ENCODE results near the gene MYCT1.

GRCh38 chr6:152648105-152648504, 49.6 kb upstream of the MYCT1 start:
- TF ChIP-seq, protein P1, sequence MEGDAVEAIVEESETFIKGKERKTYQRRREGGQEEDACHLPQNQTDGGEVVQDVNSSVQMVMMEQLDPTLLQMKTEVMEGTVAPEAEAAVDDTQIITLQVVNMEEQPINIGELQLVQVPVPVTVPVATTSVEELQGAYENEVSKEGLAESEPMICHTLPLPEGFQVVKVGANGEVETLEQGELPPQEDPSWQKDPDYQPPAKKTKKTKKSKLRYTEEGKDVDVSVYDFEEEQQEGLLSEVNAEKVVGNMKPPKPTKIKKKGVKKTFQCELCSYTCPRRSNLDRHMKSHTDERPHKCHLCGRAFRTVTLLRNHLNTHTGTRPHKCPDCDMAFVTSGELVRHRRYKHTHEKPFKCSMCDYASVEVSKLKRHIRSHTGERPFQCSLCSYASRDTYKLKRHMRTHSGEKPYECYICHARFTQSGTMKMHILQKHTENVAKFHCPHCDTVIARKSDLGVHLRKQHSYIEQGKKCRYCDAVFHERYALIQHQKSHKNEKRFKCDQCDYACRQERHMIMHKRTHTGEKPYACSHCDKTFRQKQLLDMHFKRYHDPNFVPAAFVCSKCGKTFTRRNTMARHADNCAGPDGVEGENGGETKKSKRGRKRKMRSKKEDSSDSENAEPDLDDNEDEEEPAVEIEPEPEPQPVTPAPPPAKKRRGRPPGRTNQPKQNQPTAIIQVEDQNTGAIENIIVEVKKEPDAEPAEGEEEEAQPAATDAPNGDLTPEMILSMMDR (IDR thresholded peaks at IDR 0.05; ENCODE audit: poor library complexity): no peak
- no peak for TF ChIP-seq EZH2phosphoT487 (IDR thresholded peaks at IDR 0.05; ENCODE audit: low read depth, severe bottlenecking, unreplicated experiment)
